Measurements from ENCODE around the gene TAPT1. TPM values are rescaled to one million over a fixed set of nuclear protein-coding genes. Genes with fewer than 3 reads are reported as not detected.
A peak's percentile ranks its signal among the peaks of the same experiment; 100 is the strongest.

The TAPT1 gene
- total and polyA plus RNA-seq, 2 donors (not counting 1 experiment from before 2014, with no cell fraction given): 58.4 to 76.0 TPM

DNA sequence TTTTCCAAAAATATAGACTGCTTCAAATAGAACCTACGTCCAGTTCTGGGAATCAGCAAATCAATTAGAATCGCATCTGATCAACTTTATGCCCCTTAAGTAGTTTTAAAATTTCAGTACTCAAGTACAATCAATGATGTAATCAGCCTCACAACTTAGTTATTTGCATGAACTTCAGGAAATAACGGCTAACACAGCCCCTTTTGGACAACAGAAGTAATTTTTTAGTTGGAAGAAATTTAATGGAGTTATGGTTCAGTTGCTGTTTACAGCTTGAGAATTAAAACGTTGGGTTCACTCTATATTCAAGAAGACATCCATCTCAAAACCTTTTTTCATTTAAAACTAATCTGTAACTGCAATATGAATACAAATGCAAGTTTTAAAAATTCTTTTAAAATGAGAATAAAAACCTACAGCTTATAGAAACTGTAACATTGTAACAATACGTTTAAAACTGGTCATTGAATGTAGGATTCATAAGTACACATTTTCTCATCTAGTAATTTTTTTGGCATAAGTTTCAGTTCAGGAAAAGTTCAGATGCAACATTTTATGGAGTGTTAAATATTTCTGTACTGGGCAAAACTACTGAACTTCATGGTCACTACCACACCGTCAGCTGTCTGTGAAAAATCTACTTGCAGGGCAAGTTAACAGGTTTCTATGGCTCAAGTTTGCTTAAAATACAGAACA is 956 bp downstream of the TAPT1 start:
- Histone ChIP-seq H4K20me1 (ENCODE audit: control insufficient read depth, insufficient read depth, low read length, poor library complexity, severe bottlenecking) (peaks cover 35% of the 10 kb centered on the region), H3K9ac (ENCODE audit: low read length) (peak overlapping the region; percentile 72), H2AFZ (ENCODE audit: insufficient read depth, low read depth, low read length, poor library complexity, severe bottlenecking) (peak overlapping the region; percentile 59), H3K4me1 (ENCODE audit: control insufficient read depth in 2 of 2, insufficient read depth in 2 of 2, low read length in 2 of 2) (peaks cover 33 to 46% of the 10 kb centered on the region in 2 donors), H3K27me3 (replicated peaks in 1 of 4; ENCODE audit: control extremely low read depth in 1 of 4, control insufficient read depth in 3 of 4, insufficient read depth in 4 of 4, low read length in 3 of 4) (no peaks in the 10 kb centered on the region), H3K9me3 (ENCODE audit: control extremely low read depth in 1 of 3, control insufficient read depth in 2 of 3, insufficient read depth in 1 of 3, low read length in 2 of 3) (no peaks in the 10 kb centered on the region), H3K36me3 (replicated peaks in 1 of 2; ENCODE audit: control extremely low read depth in 1 of 2, control insufficient read depth in 1 of 2, extremely low read depth in 1 of 2, insufficient read depth in 2 of 2, low read length in 1 of 2) (peaks cover 0 to 8% of the 10 kb centered on the region in 2 experiments), H3K79me2 (ENCODE audit: control insufficient read depth, insufficient read depth, low read length) (peaks cover 62% of the 10 kb centered on the region), H3K4me3 (ENCODE audit: control extremely low read depth in 1 of 5, extremely low read depth in 1 of 5, insufficient read depth in 1 of 5, low read depth in 2 of 5, low read length in 4 of 5) (peak overlapping the region; percentile 74 to 95 (median 81)), H3K27ac (ENCODE audit: low read length in 2 of 2) (peak overlapping the region; percentile 57 to 74), H3K4me2 (replicated peaks; ENCODE audit: low read depth, low read length, poor library complexity, severe bottlenecking) (peak overlapping the region; percentile 66)
- ChIA-PET CTCF (interaction anchor here (0.9 to 1.5 kb wide), 2 partner anchors 20 to 26 kb away, joined by 5 read pairs; no protein-coding TSS in a partner anchor), POLR2A (no interaction called here)
- TF ChIP-seq, protein P1, sequence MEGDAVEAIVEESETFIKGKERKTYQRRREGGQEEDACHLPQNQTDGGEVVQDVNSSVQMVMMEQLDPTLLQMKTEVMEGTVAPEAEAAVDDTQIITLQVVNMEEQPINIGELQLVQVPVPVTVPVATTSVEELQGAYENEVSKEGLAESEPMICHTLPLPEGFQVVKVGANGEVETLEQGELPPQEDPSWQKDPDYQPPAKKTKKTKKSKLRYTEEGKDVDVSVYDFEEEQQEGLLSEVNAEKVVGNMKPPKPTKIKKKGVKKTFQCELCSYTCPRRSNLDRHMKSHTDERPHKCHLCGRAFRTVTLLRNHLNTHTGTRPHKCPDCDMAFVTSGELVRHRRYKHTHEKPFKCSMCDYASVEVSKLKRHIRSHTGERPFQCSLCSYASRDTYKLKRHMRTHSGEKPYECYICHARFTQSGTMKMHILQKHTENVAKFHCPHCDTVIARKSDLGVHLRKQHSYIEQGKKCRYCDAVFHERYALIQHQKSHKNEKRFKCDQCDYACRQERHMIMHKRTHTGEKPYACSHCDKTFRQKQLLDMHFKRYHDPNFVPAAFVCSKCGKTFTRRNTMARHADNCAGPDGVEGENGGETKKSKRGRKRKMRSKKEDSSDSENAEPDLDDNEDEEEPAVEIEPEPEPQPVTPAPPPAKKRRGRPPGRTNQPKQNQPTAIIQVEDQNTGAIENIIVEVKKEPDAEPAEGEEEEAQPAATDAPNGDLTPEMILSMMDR (IDR thresholded peaks at IDR 0.05): peak; percentile 24
- TF ChIP-seq EZH2 (IDR thresholded peaks at IDR 0.05; ENCODE audit: borderline replicate concordance, insufficient read depth, low read depth, low read length, poor library complexity, severe bottlenecking): no peak
- peak; percentile 54 for DNase-seq
- no peaks in the 10 kb centered on the region for H3K9me3 Mint-ChIP-seq (ENCODE audit: insufficient read depth)
- H3K4me1 Mint-ChIP-seq: peaks cover 60% of the 10 kb centered on the region
- no peak for ATAC-seq (ENCODE audit: low read depth)
- 0% methylated on average over 2 of the region's 6 CpGs for WGBS (ENCODE audit: insufficient coverage)
- intact Hi-C loops (cut with micrococcal nuclease): loop anchor here (5.0 to 10.0 kb wide), 4 partner anchors 37 to 1797 kb away; partner anchors contain the start of genes FAM200B, FBXL5 and LCORL
- peak overlapping the region; percentile 91 for H3K4me3 Mint-ChIP-seq
- H3K27me3 Mint-ChIP-seq: no peaks in the 10 kb centered on the region
- peak overlapping the region; percentile 93 for H3K27ac Mint-ChIP-seq

Measured in B cell (primary cell).